Epithelial cell of alveolus of lung (primary cell): ENCODE measurements around the gene TNMD. TPM values are rescaled to one million over a fixed set of nuclear protein-coding genes. Genes with fewer than 3 reads are reported as not detected.

Source experiments
- total RNA-seq: library from RNA; depleted of rRNA; stranded (reverse); fragments of >200 nt; gene quantifications from 2 replicates; pipeline ENCODE4 v1.2.1, GENCODE V29; 2015

TNMD gene
- not detected in 2 replicates for total RNA-seq

GRCh38 chrX:100584611-100585010 lies at the start of gene TNMD:
TNMD (plus strand) TSS chrX:100584936; CDS start chrX:100585019, 83 bp downstream.

GRCh38 chrX:100636321-100636991 lies 51.7 kb downstream of the TNMD start, which contains the start of gene TSPAN6:
TSPAN6 (minus strand) TSS chrX:100636806; CDS start chrX:100636694, 112 bp downstream.

GRCh38 chrX:100643956-100644860 lies 59.5 kb downstream of the TNMD start, which contains the start of gene SRPX2:
SRPX2 (plus strand) TSS chrX:100644199; CDS start chrX:100646323, 2,124 bp downstream.

Other genes with a start within 250 kb of the TNMD start
- gene PCDH19, start 174.7 kb upstream of the TNMD start, total RNA-seq = under 0.01 TPM in 2 replicates
- gene TSPAN6, start 51.9 kb downstream of the TNMD start, total RNA-seq = 26.2 and 28.2 TPM in 2 replicates
- gene SRPX2, start 59.3 kb downstream of the TNMD start, total RNA-seq = 17.9 and 79.9 TPM in 2 replicates
- gene SYTL4, start 147.2 kb downstream of the TNMD start, total RNA-seq = 3.4 and 5.9 TPM in 2 replicates
- 14.4 and 20.0 TPM in 2 replicates for gene CSTF2, start 235.5 kb downstream of the TNMD start, total RNA-seq